HEK293 (cell line): Measurements from ENCODE around the gene GCH1.

ENCODE experiments used
- ATF2 ChIP-seq: fragments of 450-650 bp; formaldehyde crosslinking; IDR thresholded peaks from 2 replicates; pipeline ENCODE4 v1.5.1; 2016; ENCODE audit warnings: missing biosample characterization, missing genetic modification characterization, low read depth
- CTCF ChIP-seq: fragments of 450-650 bp; formaldehyde crosslinking; IDR thresholded peaks from 2 replicates; pipeline ENCODE4 v1.5.1; 2016; ENCODE audit warnings: missing biosample characterization, missing genetic modification characterization
- KLF10 ChIP-seq: fragments of 450-650 bp; IDR thresholded peaks from 2 replicates; pipeline ENCODE4 v1.5.1; 2018; ENCODE audit warnings: missing biosample characterization, mild to moderate bottlenecking, missing genetic modification characterization
- ZBTB21 ChIP-seq: fragments of 450-650 bp; formaldehyde crosslinking; IDR thresholded peaks from 2 replicates; pipeline ENCODE4 v1.5.1; 2017; ENCODE audit warnings: missing biosample characterization, missing genetic modification characterization
- ZBTB26 ChIP-seq: fragments of 450-650 bp; formaldehyde crosslinking; optimal IDR thresholded peaks from 2 replicates; pipeline ENCODE3; 2016; ENCODE audit warnings: missing biosample characterization, mild to moderate bottlenecking, missing genetic modification characterization
- ZNF114 ChIP-seq: fragments of 450-650 bp; formaldehyde crosslinking; IDR thresholded peaks from 2 replicates; pipeline ENCODE4 v1.5.0; 2017; ENCODE audit warnings: missing biosample characterization, missing genetic modification characterization
- ZNF138 ChIP-seq: fragments of 450-650 bp; formaldehyde crosslinking; IDR thresholded peaks from 2 replicates; pipeline ENCODE4 v1.5.1; 2016; ENCODE audit warnings: missing biosample characterization, missing genetic modification characterization, borderline replicate concordance
- ZNF211 ChIP-seq: fragments of 450-650 bp; formaldehyde crosslinking; IDR thresholded peaks from 2 replicates; pipeline ENCODE4 v1.5.1; 2016; ENCODE audit warnings: low read depth, missing biosample characterization, missing genetic modification characterization
- ZNF274 ChIP-seq, 2 experiments: fragments of 200-500 bp in 1 of 2; fragments of 450-650 bp in 1 of 2; sonication (Bioruptor generic) in 1 of 2; formaldehyde crosslinking in 1 of 2; IDR thresholded peaks; 2 replicates each; pipeline versions ENCODE4 v1.5.1 to v1.6.1; 2014 to 2016; ENCODE audit warnings: borderline replicate concordance in 1 of 2, inconsistent platforms in 1 of 2, low read length in 1 of 2, missing biosample characterization in 1 of 2, missing genetic modification characterization in 1 of 2
- ZNF529 ChIP-seq: fragments of 450-650 bp; formaldehyde crosslinking; IDR thresholded peaks from 2 replicates; pipeline ENCODE4 v1.5.1; 2017; ENCODE audit warnings: missing genetic modification characterization, missing biosample characterization; ENCODE audit not compliant: insufficient replicate concordance
- ZNF658 ChIP-seq: fragments of 450-650 bp; formaldehyde crosslinking; IDR thresholded peaks from 2 replicates; pipeline ENCODE4; 2016; ENCODE audit warnings: missing biosample characterization, missing genetic modification characterization
- ZNF707 ChIP-seq: fragments of 450-650 bp; formaldehyde crosslinking; IDR thresholded peaks from 2 replicates; pipeline ENCODE4 v1.5.1; 2016; ENCODE audit warnings: missing biosample characterization, missing genetic modification characterization

- no peak for TF ChIP-seq ATF2 (tag by site-specific recombination)
- TF ChIP-seq ZNF138 (tag by site-specific recombination): no peak
- no peak for TF ChIP-seq CTCF
- no peak for TF ChIP-seq ZNF658 (tag by site-specific recombination)
- no peak for TF ChIP-seq ZNF274 (IDR thresholded peaks at IDR 0.05; ENCODE audit: low read length)
- no peak for TF ChIP-seq ZNF274 (tag by site-specific recombination; IDR thresholded peaks at IDR 0.05; ENCODE audit: borderline replicate concordance)
- TF ChIP-seq ZNF529 (tag by site-specific recombination): no peak
- TF ChIP-seq ZNF707 (tag by site-specific recombination): no peak
- no peak for TF ChIP-seq KLF10 (tag by site-specific recombination)
- no peak for TF ChIP-seq ZBTB26 (tag by site-specific recombination)
- no peak for TF ChIP-seq ZBTB21 (tag by site-specific recombination)
- no peak for TF ChIP-seq ZNF114
- TF ChIP-seq ZNF211 (tag by site-specific recombination): no peak
Measured at GRCh38 chr14:54929556-54929955, 26.9 kb upstream of the GCH1 start.
